ENCODE results near the gene CHST4.
"Not testable (repeated sequence)": the region's sequence is repeated elsewhere in the genome, so short reads cannot be mapped to it uniquely, and the experiment has no call there.

Gene CHST4

DNA sequence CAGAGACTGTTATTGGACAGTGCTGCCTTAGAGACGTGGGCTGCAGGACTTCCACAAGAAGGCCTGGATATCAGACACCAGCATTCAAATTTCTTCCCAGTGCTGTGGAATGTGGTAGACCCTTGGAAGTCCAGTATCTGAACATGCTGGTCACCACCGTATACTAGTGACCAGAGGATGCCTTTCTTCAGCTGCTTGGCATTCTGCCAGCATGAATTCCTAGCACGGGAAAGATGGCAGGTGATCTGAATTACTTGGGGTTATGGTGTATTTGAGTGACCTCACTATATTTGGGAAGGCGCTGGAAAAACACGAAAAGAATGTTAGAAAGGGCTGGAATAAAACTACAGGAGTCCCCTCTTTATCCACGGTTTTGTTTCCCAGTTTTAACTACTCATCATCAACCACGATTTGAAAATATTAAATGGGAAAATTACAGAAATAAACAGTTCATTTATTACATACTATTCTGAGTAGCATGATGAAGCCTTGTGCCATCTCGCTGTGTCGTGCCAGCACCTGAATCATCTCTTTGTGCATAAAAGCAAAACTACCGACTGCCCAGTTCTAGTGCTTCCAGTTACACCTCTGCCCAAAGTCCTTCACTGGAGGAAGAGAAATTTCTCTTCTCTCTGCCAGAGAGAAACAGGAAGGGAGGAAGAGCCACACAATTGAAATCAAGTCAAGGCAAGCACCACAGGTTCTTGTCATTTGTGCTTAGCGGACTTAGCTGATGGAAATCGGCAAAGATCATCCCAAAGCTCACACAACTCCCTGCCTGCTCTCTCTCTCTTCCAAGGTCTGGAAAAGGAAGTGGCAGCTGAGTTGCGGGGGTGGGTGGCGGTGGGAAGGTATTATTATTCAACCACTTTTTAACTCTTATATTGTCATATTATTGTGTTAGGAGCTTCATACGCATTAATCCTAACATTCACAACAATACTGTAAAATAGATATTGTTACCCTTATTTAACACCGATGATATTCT, 1.4 kb upstream of the CHST4 start:
- no peak for DNase-seq (ENCODE audit: low read depth)

DNA sequence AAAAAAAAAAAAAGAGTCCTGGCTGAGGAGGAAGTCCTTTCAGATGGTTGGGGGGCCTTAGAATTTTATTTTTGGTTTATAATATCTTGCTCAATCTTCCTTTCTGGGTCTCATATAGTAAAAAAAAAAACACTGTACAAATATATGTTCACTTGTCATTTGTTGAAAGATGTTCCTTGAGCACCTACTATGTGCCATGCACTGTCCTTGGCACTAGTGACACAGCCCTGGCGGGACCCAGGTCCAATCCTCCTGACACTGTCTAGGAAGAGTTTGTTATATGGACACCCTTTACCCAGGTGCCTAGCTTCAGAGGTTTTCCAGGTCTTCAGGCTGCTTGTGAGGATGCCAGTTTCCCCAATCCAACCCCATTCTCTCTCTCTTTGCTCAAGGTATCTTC, 2.0 kb downstream of the CHST4 start:
- no peak for DNase-seq (ENCODE audit: low read depth)

DNA sequence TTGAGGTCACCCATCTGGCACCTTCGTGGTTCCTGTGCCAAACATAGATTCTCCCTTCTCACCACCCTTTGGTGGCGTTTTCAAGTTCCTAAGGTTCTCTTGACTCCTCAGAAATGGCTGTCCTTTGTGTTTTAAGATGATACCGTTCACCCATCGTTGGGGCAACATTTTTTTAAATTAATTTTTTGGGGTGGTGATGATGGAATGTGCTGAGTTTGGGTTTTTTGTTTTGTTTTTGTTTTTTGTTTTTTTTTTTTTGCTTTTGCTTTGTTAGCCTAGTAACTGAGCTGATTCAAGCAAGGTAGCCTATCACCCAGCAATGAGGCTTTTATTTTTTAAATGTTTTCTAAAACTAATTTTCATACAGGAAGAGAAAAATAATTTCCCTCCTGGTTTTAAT, 2.6 kb downstream of the CHST4 start:
- DNase-seq (ENCODE audit: low read depth): no peak

DNA sequence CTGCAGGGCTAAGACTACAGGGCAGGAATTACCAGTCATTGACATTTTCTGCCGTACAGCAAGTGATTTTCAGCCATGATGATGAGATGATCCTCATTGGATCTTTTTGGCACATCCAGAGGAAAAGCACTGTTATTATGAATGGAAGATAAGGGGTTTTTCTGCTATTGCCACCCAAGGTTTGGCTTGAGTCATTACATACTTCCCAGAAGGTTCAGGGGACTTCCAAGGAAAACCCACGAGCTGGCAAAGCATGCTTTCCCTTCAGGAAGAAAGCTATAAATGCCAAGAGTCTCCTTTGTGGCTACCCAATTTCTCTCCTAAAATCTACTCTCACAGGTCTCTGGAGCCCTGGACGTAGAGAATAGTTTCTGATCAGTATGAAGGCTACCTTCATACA, 6.1 kb downstream of the CHST4 start:
- no peak for DNase-seq (ENCODE audit: low read depth)

DNA sequence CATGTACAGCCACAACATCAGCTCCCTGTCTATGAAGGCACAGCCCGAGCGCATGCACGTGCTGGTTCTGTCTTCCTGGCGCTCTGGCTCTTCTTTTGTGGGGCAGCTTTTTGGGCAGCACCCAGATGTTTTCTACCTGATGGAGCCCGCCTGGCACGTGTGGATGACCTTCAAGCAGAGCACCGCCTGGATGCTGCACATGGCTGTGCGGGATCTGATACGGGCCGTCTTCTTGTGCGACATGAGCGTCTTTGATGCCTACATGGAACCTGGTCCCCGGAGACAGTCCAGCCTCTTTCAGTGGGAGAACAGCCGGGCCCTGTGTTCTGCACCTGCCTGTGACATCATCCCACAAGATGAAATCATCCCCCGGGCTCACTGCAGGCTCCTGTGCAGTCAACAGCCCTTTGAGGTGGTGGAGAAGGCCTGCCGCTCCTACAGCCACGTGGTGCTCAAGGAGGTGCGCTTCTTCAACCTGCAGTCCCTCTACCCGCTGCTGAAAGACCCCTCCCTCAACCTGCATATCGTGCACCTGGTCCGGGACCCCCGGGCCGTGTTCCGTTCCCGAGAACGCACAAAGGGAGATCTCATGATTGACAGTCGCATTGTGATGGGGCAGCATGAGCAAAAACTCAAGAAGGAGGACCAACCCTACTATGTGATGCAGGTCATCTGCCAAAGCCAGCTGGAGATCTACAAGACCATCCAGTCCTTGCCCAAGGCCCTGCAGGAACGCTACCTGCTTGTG, 10.7 kb downstream of the CHST4 start:
- no peak for DNase-seq (ENCODE audit: low read depth)

DNA sequence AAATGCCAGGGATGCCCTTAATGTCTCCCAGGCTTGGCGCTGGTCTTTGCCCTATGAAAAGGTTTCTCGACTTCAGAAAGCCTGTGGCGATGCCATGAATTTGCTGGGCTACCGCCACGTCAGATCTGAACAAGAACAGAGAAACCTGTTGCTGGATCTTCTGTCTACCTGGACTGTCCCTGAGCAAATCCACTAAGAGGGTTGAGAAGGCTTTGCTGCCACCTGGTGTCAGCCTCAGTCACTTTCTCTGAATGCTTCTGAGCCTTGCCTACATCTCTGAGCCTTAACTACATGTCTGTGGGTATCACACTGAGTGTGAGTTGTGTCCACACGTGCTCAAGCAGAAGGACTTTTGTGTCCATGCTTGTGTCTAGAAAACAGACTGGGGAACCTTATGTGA, 11.4 kb downstream of the CHST4 start:
- DNase-seq (ENCODE audit: low read depth): no peak

DNA sequence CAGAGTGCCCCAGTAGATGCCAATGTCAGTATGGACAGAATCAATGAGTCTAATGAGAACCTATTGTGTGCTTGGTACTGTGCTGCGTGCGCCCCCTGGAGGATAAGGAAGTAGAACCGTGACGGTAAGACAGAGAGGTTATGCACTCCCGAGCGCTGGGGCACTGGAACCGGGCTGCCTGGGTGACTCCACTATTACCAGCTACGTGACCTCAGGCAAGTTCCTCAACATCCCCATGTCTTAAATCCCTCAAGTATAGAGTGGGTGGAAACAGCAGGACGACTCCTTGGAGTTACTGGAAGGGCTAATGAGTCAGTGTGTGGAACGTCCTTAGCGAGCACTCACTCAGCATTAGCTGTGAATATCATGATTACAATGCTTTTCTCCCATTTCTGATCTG, 16.2 kb downstream of the CHST4 start:
- DNase-seq (ENCODE audit: low read depth): peak; percentile 17

DNA sequence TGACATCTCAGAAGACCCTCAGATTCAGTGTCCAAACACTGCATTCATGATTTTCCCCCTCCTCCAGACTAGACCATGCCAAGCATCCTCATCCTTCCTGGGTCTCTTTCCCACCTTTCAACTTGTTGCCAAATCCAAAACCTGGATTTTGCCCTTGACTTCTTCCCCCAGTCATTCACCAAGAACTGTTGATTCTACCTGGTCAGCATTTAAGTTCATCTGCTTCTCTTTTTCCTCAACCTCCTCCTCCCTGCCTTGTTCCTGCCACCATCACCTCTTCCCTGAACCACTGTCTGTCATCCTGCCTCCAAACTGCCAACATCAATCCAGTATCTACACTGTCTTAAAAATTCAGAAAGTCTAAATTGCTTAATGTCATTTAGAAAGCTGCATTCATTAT, 20.9 kb downstream of the CHST4 start:
- DNase-seq (ENCODE audit: low read depth): no peak

DNA sequence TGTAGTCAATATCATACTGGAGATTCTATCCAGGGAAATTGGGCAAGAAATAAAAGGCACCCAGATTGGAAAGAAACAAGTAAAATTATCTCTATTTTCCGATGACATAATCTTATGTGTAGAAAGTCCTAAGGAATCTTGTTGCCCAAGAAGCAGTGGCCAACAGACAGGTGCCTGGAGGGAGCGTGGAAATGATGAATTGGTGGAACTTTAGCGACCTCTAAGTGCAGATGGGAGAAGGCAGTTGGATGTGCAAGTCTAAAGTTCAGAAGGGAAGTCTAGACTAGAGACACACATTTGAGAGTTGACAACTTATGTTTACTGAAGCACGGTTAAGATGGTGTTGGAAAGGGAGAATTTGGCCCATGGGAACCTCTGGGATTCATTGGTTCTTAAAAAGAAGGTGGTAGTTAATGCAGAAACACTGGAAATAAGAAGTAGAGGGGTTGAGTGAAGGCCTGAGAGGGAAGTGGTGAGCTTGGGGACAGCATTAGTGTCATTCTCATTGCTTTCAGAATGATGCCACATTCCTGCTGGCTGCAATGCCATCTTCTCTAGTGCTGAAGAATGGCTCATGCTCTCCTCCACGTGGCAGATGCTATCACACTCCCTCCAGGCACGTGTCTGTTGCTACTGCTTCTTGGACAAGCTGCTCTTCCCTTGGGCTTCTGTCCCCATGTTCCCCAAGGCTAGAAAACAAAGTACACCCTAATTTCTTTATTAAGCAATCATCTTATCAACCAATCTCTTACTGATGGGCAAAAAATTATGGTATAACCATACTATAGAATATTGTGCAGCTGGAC, 26.7 kb downstream of the CHST4 start:
- no peak for DNase-seq (ENCODE audit: low read depth)

DNA sequence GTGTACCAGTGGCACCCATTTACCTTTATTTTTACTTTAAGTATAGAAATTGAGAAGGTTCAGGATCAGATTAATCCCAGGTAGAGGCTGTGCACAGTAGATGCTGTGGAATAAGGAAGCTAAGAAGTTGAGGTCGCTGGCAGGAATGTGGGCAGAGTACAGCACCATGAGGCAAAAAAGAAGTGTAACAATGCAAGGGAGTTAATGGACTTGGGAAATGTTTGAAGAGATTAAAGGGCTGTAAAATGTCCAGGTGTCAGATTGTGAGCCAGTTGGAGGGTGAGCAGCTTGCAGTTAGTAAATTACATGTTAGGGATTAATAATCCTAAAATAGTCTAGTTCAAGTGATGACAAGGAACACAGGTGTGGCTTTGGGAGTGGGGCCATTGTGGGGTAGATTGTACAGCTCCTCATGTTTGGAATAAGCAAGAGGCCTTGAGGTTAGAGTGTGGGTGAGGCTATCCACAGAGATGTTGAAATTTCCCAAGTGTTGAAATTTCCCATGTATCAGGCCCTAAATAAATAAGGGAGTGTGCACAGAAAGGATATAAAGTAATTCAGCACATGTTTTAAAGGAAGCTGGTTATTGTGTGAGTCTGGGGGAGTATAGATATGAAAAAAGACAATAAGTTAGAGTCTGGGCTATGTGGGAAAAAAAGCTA, 29.1 kb downstream of the CHST4 start:
- DNase-seq (ENCODE audit: low read depth): no peak

DNA sequence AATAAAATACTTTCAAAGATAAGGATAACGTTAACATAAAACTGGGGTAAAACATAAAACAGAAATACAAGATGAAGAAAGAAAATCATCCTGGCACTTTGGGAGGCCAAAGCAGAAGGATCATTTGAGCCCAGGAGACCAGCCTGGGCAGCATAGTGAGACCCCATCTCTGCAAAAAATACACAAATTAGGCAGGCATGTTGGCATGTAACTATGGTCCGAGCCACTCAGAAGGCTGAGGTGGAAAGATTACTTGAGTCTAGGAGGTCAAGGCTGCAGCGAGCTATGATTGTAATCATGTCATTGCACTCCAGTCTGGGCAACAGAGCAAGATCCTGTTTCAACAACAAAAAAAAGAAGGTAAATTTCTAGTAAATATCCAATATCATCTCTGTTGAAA, 31.1 kb downstream of the CHST4 start:
- DNase-seq (ENCODE audit: low read depth): no peak

DNA sequence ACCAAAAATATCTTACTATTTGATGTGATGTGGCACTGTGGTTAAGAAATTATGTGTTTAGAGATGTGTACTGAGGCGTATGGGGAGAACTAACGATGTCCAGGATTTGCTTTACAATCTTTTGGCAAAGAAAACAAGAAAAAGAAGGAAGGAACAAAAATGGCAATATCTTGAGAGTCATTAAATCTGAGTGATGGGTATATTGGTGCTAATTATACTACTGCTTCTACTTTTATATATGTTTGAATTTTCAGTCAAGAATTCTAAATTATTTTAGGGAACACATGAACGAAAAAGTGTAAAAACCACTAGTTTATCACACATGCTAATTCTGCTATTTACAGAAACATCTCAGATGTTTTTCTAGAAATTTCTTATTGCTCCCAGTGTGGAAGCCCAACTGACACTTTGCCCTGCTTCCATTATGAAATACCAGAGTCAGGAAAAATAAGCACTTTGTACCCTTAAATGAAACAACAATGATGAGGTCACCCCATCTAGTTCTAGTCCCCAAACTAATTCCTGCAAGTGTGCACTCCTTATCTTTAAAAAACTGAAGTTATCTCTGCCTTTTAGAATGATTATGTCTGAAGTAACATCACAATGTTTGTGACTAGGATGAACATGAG, 31.8 kb downstream of the CHST4 start:
- DNase-seq (ENCODE audit: low read depth): no peak

DNA sequence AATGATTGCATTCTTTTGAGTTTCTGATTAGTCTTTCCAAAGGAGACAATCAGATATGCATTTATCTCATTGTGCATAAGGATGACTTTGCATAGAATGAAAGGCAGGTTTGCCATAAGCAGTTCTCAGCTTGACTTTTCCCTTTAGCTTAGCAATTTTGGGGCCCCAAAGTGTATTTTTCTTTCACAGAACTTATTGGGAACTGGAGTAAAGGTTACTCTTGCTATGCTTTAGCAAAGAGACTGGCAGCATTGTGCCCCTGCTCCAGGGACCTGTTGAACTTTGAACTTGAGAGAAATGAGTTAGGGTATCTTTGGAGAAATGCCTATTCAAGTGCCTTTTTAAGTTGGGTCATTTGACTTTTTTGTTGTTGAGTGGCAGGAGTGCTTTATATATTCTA, 33.6 kb downstream of the CHST4 start:
- DNase-seq (ENCODE audit: low read depth): no peak

DNA sequence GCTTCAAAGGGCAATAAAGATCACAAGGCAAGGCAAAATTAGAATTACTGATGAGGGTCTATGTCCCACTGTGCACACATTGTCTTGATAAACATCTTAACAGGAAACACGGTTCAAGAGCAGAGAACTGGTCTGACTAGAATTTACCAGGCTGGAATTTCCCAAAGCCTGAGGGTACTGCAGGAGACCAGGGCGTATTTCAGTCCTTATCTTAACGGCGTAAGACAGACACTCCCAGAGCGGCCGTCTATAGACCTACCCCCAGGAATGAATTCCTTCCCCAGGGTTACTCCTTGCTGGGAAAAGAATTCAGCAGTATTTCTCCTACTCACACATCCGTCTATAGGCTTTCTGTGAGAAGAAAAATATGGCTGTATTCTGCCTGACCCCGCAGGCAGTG, 35.7 kb downstream of the CHST4 start:
- DNase-seq (ENCODE audit: low read depth): not testable (repeated sequence)

DNA sequence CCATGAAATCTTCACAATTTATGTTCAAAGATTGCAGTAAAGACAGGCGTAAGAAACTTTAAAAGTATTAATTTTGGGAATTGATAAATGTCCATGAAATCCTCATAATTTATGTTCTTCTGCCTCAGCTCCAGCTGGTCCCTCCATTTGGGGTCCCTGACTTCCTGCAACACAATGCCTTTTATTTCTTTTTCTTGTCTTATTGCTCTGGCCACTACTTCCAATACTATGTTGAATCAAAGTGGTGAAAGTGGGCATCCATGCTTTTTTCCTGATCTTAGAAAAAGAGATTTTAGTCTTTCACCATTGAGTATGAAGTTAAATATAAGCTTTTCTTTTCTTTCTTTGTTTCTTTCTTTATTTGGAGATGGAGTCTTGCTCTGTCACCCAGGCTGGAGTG, 36.3 kb downstream of the CHST4 start:
- DNase-seq (ENCODE audit: low read depth): no peak

DNA sequence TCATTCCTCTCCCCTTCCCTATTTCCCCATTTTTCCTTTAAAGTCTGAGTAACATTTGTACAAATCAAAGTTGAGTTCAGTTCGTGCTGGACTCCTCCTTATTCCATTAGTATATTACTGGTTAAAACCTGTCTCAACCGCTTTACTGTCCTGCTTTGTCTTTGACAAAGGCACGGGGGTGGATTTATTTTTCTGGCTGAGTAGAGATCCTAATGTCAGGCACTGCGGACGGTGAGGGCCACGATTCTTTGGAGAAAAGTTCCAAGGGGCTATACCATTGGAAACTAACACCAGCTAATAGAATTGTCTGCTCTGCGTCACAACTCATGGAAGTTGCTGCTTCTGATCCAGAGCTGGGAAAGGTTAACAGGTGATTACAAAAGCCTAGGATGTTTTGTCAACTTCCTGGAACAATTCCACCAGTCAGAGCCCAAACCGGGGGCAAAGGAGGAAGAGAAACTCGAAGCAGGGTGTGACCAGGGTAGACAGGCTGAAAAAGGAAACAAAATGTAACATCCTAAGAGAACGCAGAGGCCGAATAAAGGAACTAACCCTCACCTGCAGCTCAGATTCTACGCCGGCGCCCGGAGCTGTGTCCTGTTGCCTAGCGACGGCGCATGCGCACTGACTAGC, 38.2 kb downstream of the CHST4 start:
- no peak for DNase-seq (ENCODE audit: low read depth)

DNA sequence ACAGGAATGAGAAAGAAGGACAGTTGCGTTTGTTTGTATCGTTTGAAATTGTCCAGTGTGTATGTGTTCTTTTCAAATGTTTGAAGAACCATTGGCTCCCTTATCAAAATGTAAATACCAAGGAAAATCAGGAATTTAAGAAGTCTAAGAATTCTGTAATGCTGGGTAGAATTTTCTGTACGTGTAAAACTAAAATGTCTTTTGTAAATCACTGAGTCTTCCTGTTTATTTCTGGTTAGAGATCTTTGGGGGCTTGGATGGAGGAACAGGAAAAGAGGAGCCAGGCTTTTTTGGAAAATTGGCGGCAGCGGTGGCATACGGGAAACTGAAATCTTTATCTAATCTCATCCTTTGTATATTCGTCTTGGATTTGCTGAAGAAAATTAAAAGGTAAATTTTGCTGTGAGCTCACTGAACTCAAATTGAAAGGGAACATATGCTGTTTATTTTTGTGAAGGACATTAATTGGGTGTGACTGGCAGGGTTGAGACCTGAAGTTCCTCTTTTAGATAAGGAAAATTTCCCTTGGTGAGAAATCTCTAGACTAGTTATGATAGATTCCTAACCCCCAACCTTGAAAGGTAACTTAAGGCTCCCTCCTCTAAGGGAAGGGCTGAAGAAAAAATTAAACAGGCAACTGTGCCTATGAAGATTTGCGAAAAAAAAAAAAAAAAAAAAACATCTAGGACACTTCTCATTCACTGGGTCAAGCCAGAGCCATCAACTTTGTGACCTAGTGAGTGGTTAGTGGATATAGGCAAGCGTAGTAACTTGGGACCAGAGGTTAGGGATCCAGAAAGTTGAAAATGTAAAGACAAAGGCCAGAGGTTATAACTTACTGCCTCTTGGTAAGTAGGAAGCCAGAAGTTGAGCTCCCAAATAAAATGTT, 39.8 kb downstream of the CHST4 start:
- DNase-seq (ENCODE audit: low read depth): no peak

DNA sequence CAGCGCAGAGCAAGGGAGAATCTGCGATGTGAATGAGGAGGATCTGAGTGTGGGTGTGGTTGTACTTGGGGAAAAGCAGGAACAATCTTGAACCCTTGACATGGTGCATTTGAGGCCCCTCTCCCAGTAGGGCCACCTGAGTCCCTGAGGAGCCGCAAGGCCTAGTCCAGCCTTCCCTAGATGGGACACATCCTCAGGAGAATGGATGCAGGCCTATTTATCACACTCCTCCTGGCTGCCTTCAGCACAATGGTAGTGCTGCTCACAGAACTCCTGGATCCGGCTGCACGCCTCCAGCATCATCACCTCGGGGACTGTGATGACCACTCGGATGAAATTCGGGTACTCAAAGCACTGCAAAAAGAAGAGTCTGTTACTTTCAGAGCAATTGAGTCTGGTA, 41.7 kb downstream of the CHST4 start:
- no peak for DNase-seq (ENCODE audit: low read depth)

DNA sequence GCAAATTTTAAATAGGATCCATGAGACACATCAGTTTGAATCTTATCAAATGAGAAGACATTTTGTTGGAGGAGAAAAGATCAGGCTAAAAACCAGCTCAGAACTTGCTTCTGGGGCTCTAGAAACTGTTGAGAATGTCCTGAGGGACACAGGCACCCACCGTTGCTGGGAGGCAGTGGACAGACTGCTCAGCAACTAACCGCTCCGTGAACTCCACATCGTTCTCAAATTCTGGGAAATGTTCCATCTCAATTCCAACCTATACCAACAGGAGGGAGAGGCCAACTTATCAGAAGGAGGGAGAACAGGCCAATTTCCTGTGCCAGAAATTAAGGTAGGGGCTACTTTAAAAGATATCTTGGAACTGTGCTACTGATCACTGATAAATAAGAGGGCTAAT, 42.3 kb downstream of the CHST4 start:
- no peak for DNase-seq (ENCODE audit: low read depth)

DNA sequence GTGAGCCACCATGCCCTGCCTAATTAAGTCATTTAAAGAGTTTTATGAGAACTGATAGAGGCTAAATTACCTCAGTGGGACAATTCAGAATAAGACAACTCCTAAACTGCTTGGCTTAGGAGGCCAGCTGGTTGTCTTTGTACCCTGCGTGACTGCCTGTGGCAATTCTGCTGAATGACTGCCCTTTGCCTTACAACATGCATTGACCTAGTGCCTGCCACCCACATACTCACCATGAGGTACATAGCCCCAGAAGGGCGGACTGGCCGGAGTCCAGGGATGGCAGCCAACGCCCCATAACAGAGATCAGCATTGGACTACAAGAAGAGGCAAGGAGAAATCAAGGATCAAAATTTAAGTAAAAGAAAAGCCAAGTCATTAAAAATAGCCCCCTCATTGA, 43.4 kb downstream of the CHST4 start:
- DNase-seq (ENCODE audit: low read depth): no peak

Measured in activated T-helper 1 cell treated with Interleukin-2 at 50 U/mL for 16 hours (primary cell).